Ovary (tissue), 9 donors: ENCODE data around the gene COL4A1. TPM values are rescaled to one million over a fixed set of nuclear protein-coding genes. Genes with fewer than 3 reads are reported as not detected.
A peak's percentile ranks its signal among the peaks of the same experiment; 100 is the strongest.

Experiments
- DNase-seq, 5 donors: peaks; one replicate each; pipeline ENCODE4 v3.0.0-alpha.2; 2019 to 2020
- H3K27ac ChIP-seq, 2 donors: fragments of 200-600 bp; one replicate each; pipeline versions ENCODE4 v1.5.1 to v1.8.0; 2019 to 2022
- H3K27me3 ChIP-seq: fragments of 200-600 bp; one replicate; pipeline ENCODE4 v1.8.0; 2022
- H3K36me3 ChIP-seq: fragments of 200-600 bp; sonication (generic); one replicate; pipeline ENCODE4 v1.5.1; 2019
- H3K4me1 ChIP-seq: one replicate; pipeline ENCODE4 v1.8.1; 2013; ENCODE audit warnings: mild to moderate bottlenecking, moderate library complexity; ENCODE audit not compliant: insufficient read depth
- H3K4me3 ChIP-seq: fragments of 200-600 bp; sonication (generic); one replicate; pipeline ENCODE4 v1.5.1; 2017
- H3K9me3 ChIP-seq, 2 donors: fragments of 200-600 bp in 1 of 2; sonication (generic) in 1 of 2; one replicate each; pipeline versions ENCODE4 v1.5.1 to v1.8.1; 2013 to 2019; ENCODE audit warnings: mild to moderate bottlenecking in 1 of 2, moderate library complexity in 1 of 2
- CTCF ChIP-seq, 3 donors: fragments of 450-650 bp in 2 of 3; fragments of 200-600 bp in 1 of 3; IDR thresholded peaks; one replicate each; pipeline versions ENCODE4 v1.5.1 to v1.8.0; 2016 to 2022; ENCODE audit warnings: antibody characterized with exemption in 3 of 3, mild to moderate bottlenecking in 1 of 3
- EP300 ChIP-seq: sonication (generic); formaldehyde crosslinking; IDR thresholded peaks from one replicate; pipeline ENCODE4 v1.6.1; 2017; ENCODE audit warnings: antibody characterized with exemption
- POLR2A ChIP-seq: fragments of 450-650 bp; IDR thresholded peaks from one replicate; pipeline ENCODE4 v1.6.1; 2017; ENCODE audit warnings: antibody characterized with exemption, mild to moderate bottlenecking, moderate library complexity
- WGBS, 3 donors: extraction: QIAGEN DNeasy Blood & Tissue Kit in 1 of 3; methylation state at CpG; one replicate each; pipeline versions ENCODE4 v1.1.5 to v1.1.7; 2013 to 2017; 5-methylcytosine and 5-hydroxymethylcytosine counted together
- intact Hi-C, 4 donors: fragments of 100-400 bp; cut with DNase I; formaldehyde crosslinking; loops; one replicate each; pipeline versions ENCODE4 v1.11.0 to v1.15.1; 2022 to 2023
- polyA plus RNA-seq, 2 donors: library from polyadenylated mRNA; stranded (reverse); fragments of 200-250 nt in 1 of 2; fragments of 350-450 nt in 1 of 2; fragmentation: Illumina TruSeq in 1 of 2; extraction: RNeasy Lipid Tissue Mini Kit (QIAGEN cat#74804) in 1 of 2; gene quantifications; one replicate each; pipeline ENCODE4 v1.2.3, GENCODE V29; 2013 to 2014
- total RNA-seq, 7 donors: library from RNA; depleted of rRNA in 2 of 7; stranded (reverse); fragments of >200 nt in 2 of 7; fragmentation: NEBNext Ultra II Directional in 3 of 7; extraction: Animal tissue kit (Norgen Biotek cat#: 25700) in 3 of 7; gene quantifications; one replicate each; pipeline versions ENCODE4 v1.1.0 to v1.2.4, GENCODE V29; 2016 to 2023
- donor health status: DM: no; HTN: no; CAD: no; lungs with moderate emphysema.
- donor health status: DM: no; HTN: no; CAD: no.
- donor health status: Bipolar disorder and iron deficiency.
- donor health status: DM: yes; HTN: yes; CAD: no.
- donor health status: DM: no; HTN: no; CAD: no.
- donor health status: DM: yes; HTN: yes; CAD: no.

COL4A1 gene
- total and polyA plus RNA-seq, 9 donors: 42.3 to 421 (median 87.5) TPM

GRCh38 chr13:110306340-110306959 is 507 bp downstream of the COL4A1 start:
- H3K4me3 ChIP-seq: peak overlapping the region; percentile 85
- H3K4me1 ChIP-seq: peaks cover 27% of the 10 kb centered on the region
- peak; percentile 50 to 65 (median 58) for DNase-seq
- no peak for TF ChIP-seq EP300
- TF ChIP-seq CTCF (IDR thresholded peaks at IDR 0.05): peak in 1 of 3 donors; percentile 7
- no peak for TF ChIP-seq POLR2A
- H3K36me3 ChIP-seq: no peaks in the 10 kb centered on the region
- H3K9me3 ChIP-seq: no peaks in the 10 kb centered on the region
- H3K27ac ChIP-seq: peak overlapping the region; percentile 87 to 93
- intact Hi-C loops: loop anchor here (5.0 to 10.0 kb wide), 6 partner anchors 52 to 108 kb away; no protein-coding TSS in a partner anchor
- WGBS, 3 donors: 0 to 3% (median 0%) methylated on average over 33 to 53 of the region's 53 CpGs
- no peaks in the 10 kb centered on the region for H3K27me3 ChIP-seq

- peak in 1 of 5 donors; percentile 20 for DNase-seq
- peaks cover 27% of the 10 kb centered on the region for H3K4me1 ChIP-seq
- peak overlapping the region; percentile 85 for H3K4me3 ChIP-seq
- H3K27ac ChIP-seq: peak overlapping the region; percentile 87 to 93
- H3K36me3 ChIP-seq: no peaks in the 10 kb centered on the region
- WGBS, 3 donors: 1 to 6% (median 2%) methylated on average over 6 of the region's 6 CpGs
- TF ChIP-seq POLR2A (no peak), EP300 (no peak), CTCF (IDR thresholded peaks at IDR 0.05) (no peak)
- H3K9me3 ChIP-seq: no peaks in the 10 kb centered on the region
- intact Hi-C loops: loop anchor here (5.0 to 10.0 kb wide), 6 partner anchors 51 to 109 kb away; no protein-coding TSS in a partner anchor
- H3K27me3 ChIP-seq: no peaks in the 10 kb centered on the region
Observed at GRCh38 chr13:110305949-110306339, 1.0 kb downstream of the COL4A1 start.

GRCh38 chr13:110305544-110305943 is 1.4 kb downstream of the COL4A1 start:
- WGBS, 3 donors: 27 to 40% (median 38%) methylated on average over 2 of the region's 2 CpGs
- DNase-seq: no peak
- intact Hi-C loops: loop anchor here (5.0 to 10.0 kb wide), 6 partner anchors 51 to 109 kb away; no protein-coding TSS in a partner anchor
- H3K27ac ChIP-seq: peak overlapping the region in 1 of 2 donors; percentile 93
- no peaks in the 10 kb centered on the region for H3K9me3 ChIP-seq
- no peaks in the 10 kb centered on the region for H3K36me3 ChIP-seq
- TF ChIP-seq EP300 (no peak), POLR2A (no peak), CTCF (IDR thresholded peaks at IDR 0.05) (no peak)
- peak overlapping the region; percentile 85 for H3K4me3 ChIP-seq
- peaks cover 24% of the 10 kb centered on the region for H3K4me1 ChIP-seq
- H3K27me3 ChIP-seq: no peaks in the 10 kb centered on the region

- Histone ChIP-seq H3K4me1 (peaks cover 26% of the 10 kb centered on the region), H3K4me3 (peak overlapping the region; percentile 85), H3K9me3 (no peaks in the 10 kb centered on the region), H3K27me3 (no peaks in the 10 kb centered on the region), H3K27ac (no peak overlapping the region), H3K36me3 (no peaks in the 10 kb centered on the region)
- TF ChIP-seq EP300 (no peak), CTCF (IDR thresholded peaks at IDR 0.05) (no peak), POLR2A (no peak)
- intact Hi-C loops: loop anchor here (5.0 to 10.0 kb wide), 6 partner anchors 50 to 110 kb away; no protein-coding TSS in a partner anchor
- 24 to 35% (median 33%) methylated on average over 4 of the region's 4 CpGs for WGBS, 3 donors
- DNase-seq: no peak
Observed at GRCh38 chr13:110305001-110305400, 2.0 kb downstream of the COL4A1 start.
